Skeletal muscle tissue (tissue), 4 donors: Measurements from ENCODE around the gene IQGAP1. TPM values are rescaled to one million over a fixed set of nuclear protein-coding genes. Genes with fewer than 3 reads are reported as not detected.
A peak's percentile ranks its signal among the peaks of the same experiment; 100 is the strongest.

Experiments used
- H3K27ac ChIP-seq: one replicate; pipeline ENCODE4 v1.7.0; 2013; ENCODE audit warnings: mild to moderate bottlenecking, low read depth, low read length, inconsistent platforms
- H3K27me3 ChIP-seq, 3 donors: one replicate each; pipeline ENCODE4 v1.7.0; 2013; ENCODE audit warnings: low read length in 3 of 3; ENCODE audit not compliant: control insufficient read depth in 3 of 3, insufficient read depth in 3 of 3
- H3K36me3 ChIP-seq, 3 donors: one replicate each; pipeline ENCODE4 v1.7.0; 2013; ENCODE audit warnings: low read length in 3 of 3; ENCODE audit not compliant: control insufficient read depth in 3 of 3, insufficient read depth in 3 of 3
- H3K4me1 ChIP-seq, 3 donors: one replicate each; pipeline ENCODE4 v1.7.0; 2013; ENCODE audit warnings: low read length in 3 of 3, mild to moderate bottlenecking in 3 of 3; ENCODE audit not compliant: control insufficient read depth in 3 of 3, insufficient read depth in 3 of 3
- H3K4me3 ChIP-seq, 3 donors: one replicate each; pipeline ENCODE4 v1.7.0; 2013; ENCODE audit warnings: low read length in 3 of 3
- H3K9ac ChIP-seq, 3 donors: one replicate each; pipeline ENCODE4 v1.7.0; 2013; ENCODE audit warnings: low read length in 3 of 3, mild to moderate bottlenecking in 3 of 3, moderate library complexity in 2 of 3, low read depth in 1 of 3
- H3K9me3 ChIP-seq, 3 donors: one replicate each; pipeline ENCODE4 v1.7.0; 2013; ENCODE audit warnings: low read length in 3 of 3; ENCODE audit not compliant: control insufficient read depth in 3 of 3
- total RNA-seq: library from RNA; depleted of rRNA; stranded (reverse); fragments of >200 nt; gene quantifications from one replicate; pipeline ENCODE4 v1.2.3, GENCODE V29; 2014
- donor health status: Osteomylitis.

Gene IQGAP1
- total RNA-seq, 1 donor from 2014 or later: 104 TPM

DNA sequence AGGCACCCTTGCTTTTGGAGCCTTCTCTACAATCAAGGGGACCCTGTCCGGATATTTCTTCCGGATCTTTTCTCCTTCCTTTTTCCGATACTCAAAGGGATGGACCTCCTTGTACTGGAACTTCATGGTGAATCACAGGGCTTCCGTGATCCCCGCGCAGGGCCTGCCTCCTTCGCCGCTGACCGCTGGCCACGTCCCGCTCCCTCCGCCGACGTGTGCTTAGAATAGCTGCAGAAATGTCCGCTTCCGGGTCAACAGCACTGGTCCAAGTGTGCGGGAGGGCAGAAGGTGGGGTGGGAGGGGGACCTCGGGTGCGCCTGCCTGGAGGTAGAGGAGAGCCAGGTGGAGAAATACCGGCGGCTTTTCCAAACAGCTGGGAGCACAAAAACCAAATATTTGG is 39.0 kb upstream of the IQGAP1 start:
- H3K27ac ChIP-seq: no peak overlapping the region
- no peak overlapping the region for H3K4me3 ChIP-seq
- no peak overlapping the region for H3K9ac ChIP-seq
- H3K4me1 ChIP-seq: peaks cover 3 to 9% (median 8%) of the 10 kb centered on the region in 3 donors
- no peaks in the 10 kb centered on the region for H3K9me3 ChIP-seq
- no peaks in the 10 kb centered on the region for H3K36me3 ChIP-seq
- H3K27me3 ChIP-seq: no peaks in the 10 kb centered on the region

DNA sequence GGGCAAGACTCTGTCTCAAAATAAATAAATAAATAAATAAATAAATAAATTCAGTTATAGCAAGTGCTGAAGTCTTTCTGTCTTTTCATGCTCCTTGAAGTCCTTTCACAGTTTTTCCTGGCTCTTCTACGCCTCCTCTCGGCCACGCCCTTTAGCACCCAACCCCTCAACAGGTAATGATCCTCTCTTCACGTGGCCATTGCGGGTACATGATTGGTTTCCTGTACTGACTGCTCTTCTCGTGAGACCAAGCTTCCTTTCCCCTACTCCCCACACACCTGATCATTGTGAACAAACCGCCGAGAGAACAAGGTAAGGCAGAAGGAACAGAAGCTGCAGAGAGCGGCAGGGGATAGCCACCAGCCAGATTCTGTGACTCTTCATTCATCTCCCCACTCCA is 38.2 kb upstream of the IQGAP1 start:
- no peaks in the 10 kb centered on the region for H3K36me3 ChIP-seq
- H3K9me3 ChIP-seq: no peaks in the 10 kb centered on the region
- peaks cover 3 to 9% (median 8%) of the 10 kb centered on the region in 3 donors for H3K4me1 ChIP-seq
- H3K4me3 ChIP-seq: no peak overlapping the region
- H3K27ac ChIP-seq: no peak overlapping the region
- no peak overlapping the region for H3K9ac ChIP-seq
- H3K27me3 ChIP-seq: no peaks in the 10 kb centered on the region

DNA sequence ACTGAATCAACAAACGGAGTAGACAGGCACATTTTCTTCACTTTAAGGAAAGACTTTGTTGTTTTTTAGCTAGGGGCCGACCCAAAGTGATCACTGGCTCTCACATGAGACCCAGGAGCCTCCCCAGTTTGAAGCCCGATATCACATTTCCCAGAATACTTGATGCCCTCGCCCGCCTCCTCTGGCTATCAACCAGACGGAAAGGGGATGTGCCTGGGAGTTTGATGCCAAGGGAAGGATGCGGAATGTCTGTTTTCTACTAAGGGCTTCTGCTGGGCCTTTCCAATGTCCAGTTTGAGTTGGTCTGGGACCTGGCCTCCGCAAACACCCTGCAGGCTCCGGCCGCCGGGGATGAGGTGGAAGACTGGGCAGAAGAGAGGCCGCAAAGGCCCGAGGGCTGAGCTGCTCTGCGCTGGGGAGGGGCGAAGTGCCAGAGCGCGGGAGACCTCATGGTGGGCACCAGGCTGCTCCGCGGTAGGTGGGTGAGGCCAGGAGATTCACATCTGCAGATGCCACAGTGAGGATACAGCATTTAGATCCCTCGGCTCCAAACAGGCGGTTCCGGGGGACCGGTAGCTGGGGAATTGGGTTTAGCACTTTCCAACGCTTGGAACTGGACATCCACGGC is 36.4 kb upstream of the IQGAP1 start:
- Histone ChIP-seq H3K27me3 (no peaks in the 10 kb centered on the region), H3K4me1 (peaks cover 3 to 9% (median 8%) of the 10 kb centered on the region in 3 donors), H3K9ac (peak overlapping the region; percentile 54 to 96 (median 95)), H3K36me3 (peaks cover 0 to 4% (median 0%) of the 10 kb centered on the region in 3 donors), H3K27ac (no peak overlapping the region), H3K4me3 (peak overlapping the region; percentile 84 to 87 (median 85)), H3K9me3 (no peaks in the 10 kb centered on the region)

DNA sequence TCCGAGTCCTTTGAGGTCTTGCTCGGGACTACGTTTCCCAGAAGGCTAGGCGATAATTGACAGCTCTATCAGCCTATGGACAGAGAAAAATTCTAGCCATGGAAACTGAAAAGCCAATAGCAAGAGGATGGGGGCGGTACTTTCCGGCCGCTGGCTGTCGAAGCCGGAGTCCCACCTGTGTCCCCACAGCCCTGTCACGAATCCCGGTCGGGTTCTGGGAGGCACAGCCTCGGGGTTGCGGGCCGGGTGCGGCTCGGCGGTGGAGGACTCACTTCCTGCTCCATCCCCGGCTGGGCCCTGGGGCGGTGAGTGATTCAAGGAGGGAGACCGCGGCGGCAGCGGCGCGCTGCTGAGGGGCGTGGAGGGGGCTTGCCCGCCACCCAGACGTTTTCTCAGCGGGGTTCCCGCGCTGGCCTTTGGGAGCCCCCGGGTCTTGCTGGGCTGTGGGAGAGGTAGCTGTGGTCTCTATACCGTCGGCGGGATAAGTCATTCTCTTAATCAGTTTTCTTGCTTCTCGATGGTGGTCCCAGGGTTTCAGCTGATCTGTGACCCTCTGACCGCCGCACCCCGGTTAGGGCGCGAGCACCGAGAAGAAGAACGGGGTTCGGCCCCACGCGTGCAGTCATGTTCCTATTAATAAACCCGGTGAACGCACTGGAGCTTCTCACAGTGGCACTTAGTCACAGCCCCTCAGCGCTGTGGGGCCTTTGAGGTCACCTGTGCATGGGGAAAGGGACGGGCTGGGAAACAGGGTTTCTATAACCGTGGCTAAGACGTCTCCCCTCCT is 35.7 kb upstream of the IQGAP1 start, which contains the start of gene ZNF774:
Gene ZNF774 (plus strand): TSS at position 178 of the 787 bp plus-strand sequence. CDS start 2,377 bp downstream, outside the sequence.
- Histone ChIP-seq H3K27ac (peak within 1 kb of the TSS; percentile 95), H3K9ac (peak within 1 kb of the TSS; percentile 85 to 96 (median 95)), H3K4me3 (peak within 1 kb of the TSS; percentile 84 to 87 (median 85)), H3K4me1 (peaks cover 3 to 9% (median 8%) of the 10 kb centered on the region in 3 donors), H3K9me3 (no peaks in the 10 kb centered on the region), H3K27me3 (no peaks in the 10 kb centered on the region), H3K36me3 (peaks cover 0 to 6% (median 2%) of the 10 kb centered on the region in 3 donors)

GRCh38 chr15:90354986-90355385 is 33.1 kb upstream of the IQGAP1 start:
- no peak overlapping the region for H3K9ac ChIP-seq
- H3K27ac ChIP-seq: no peak overlapping the region
- H3K4me1 ChIP-seq: peaks cover 3 to 9% (median 8%) of the 10 kb centered on the region in 3 donors
- no peaks in the 10 kb centered on the region for H3K9me3 ChIP-seq
- H3K4me3 ChIP-seq: no peak overlapping the region
- H3K27me3 ChIP-seq: no peaks in the 10 kb centered on the region
- H3K36me3 ChIP-seq: peaks cover 2 to 11% (median 3%) of the 10 kb centered on the region in 3 donors

GRCh38 chr15:90358124-90359033 is 29.7 kb upstream of the IQGAP1 start:
- Histone ChIP-seq H3K36me3 (peaks cover 11 to 22% (median 13%) of the 10 kb centered on the region in 3 donors), H3K4me1 (peaks cover 14% of the 10 kb centered on the region in 3 donors), H3K9ac (no peak overlapping the region), H3K4me3 (no peak overlapping the region), H3K27me3 (no peaks in the 10 kb centered on the region), H3K27ac (no peak overlapping the region), H3K9me3 (no peaks in the 10 kb centered on the region)

DNA sequence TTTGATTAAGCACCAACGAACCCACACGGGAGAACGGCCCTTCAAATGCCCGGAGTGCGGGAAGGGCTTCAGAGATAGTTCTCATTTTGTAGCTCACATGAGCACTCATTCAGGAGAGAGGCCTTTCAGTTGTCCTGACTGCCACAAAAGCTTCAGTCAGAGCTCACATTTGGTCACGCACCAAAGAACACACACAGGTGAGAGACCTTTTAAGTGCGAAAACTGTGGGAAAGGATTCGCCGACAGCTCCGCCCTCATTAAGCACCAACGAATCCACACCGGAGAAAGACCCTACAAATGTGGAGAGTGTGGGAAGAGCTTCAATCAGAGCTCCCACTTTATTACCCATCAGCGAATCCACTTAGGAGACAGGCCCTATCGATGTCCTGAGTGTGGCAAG is 27.3 kb upstream of the IQGAP1 start:
- Histone ChIP-seq H3K27ac (no peak overlapping the region), H3K4me1 (peaks cover 14% of the 10 kb centered on the region in 3 donors), H3K27me3 (no peaks in the 10 kb centered on the region), H3K4me3 (no peak overlapping the region), H3K9ac (no peak overlapping the region), H3K36me3 (peaks cover 11 to 22% (median 13%) of the 10 kb centered on the region in 3 donors), H3K9me3 (no peaks in the 10 kb centered on the region)

DNA sequence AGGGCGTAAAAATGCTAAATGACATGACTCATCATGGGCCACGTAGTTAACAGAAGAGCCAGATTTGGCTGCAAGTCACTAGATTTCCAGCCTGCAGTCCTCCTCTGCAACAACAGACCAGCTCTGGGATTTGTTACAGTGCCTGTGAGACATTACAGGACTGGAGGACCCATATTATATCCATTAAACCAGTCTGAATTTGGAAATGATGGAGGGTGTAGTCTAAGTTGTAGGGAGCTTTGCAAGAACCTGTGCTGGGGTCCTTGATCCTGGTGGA is 25.2 kb upstream of the IQGAP1 start:
- Histone ChIP-seq H3K4me3 (no peak overlapping the region), H3K9ac (no peak overlapping the region), H3K9me3 (no peaks in the 10 kb centered on the region), H3K36me3 (peaks cover 9 to 13% (median 13%) of the 10 kb centered on the region in 3 donors), H3K27ac (peak overlapping the region; percentile 90), H3K4me1 (peaks cover 19 to 24% (median 22%) of the 10 kb centered on the region in 3 donors), H3K27me3 (no peaks in the 10 kb centered on the region)

- peaks cover 19 to 28% (median 24%) of the 10 kb centered on the region in 3 donors for H3K4me1 ChIP-seq
- no peak overlapping the region for H3K9ac ChIP-seq
- H3K4me3 ChIP-seq: no peak overlapping the region
- H3K27me3 ChIP-seq: no peaks in the 10 kb centered on the region
- peaks cover 9 to 13% (median 13%) of the 10 kb centered on the region in 3 donors for H3K36me3 ChIP-seq
- no peak overlapping the region for H3K27ac ChIP-seq
- no peaks in the 10 kb centered on the region for H3K9me3 ChIP-seq
Measured at GRCh38 chr15:90364251-90364650, 23.8 kb upstream of the IQGAP1 start.
